GM18511 (cell line): ENCODE data around the gene HAUS6.
A peak's percentile ranks its signal among the peaks of the same experiment; 100 is the strongest.
"Not testable (repeated sequence)": the region's sequence is repeated elsewhere in the genome, so short reads cannot be mapped to it uniquely, and the experiment has no call there.

Experiments
- ATAC-seq: cut with Tn5 transposase; IDR thresholded peaks from one replicate; pipeline ENCODE4 v1.9.1; 2021; ENCODE audit warnings: mild to moderate bottlenecking, moderate library complexity; ENCODE audit not compliant: unreplicated experiment

Gene HAUS6

DNA sequence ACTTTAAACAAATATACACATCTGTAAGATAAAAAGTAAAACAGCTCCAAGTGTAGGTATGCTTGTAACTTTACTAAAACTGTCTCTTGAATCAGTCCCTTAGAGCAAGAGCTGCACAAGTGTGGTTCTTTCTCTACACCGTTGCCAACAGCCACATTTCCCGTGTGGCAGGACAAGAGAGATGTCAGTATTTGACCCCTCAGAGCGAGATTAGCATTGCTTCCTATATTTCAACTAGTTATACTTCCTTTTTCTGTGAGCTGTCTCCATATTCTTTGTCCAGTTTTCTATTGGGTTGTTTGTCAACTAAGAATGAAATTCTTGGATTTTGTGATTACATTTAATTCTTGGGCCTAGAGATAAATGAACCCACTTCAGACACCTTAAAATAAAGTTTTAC, 16.5 kb upstream of the HAUS6 start:
- no peak for ATAC-seq

DNA sequence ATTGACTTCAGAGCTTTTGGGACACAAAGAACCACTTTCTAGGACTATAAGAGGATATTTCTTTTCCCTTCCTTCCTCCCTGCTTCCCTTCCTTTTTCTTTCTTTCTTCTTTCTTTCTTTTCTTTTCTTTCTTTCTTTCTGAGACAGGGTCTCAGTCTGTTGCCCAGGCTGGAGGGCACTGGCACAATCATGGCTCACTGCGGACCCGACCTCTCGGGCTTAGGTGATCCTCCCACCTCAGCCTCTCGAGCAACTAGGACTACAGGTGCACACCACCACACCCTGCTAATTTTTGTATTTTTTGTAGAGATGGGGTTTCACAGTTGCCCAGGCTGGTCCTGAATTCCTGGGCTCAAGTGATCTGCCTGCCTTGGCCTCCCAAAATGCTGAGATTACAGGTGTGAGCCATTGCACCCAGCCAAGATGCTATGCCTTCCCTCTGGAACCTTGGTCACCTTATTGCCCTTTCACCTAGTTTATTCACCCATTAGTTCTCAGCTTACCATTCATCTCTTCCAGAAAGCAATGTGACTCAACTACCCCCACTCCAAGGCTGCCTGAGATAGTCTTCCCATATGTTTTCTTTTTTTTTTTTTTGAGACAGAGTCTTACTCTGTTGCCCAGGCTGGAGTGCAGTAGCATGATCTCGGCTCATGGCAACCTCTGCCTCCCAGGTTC, 14.5 kb upstream of the HAUS6 start:
- ATAC-seq = no peak

DNA sequence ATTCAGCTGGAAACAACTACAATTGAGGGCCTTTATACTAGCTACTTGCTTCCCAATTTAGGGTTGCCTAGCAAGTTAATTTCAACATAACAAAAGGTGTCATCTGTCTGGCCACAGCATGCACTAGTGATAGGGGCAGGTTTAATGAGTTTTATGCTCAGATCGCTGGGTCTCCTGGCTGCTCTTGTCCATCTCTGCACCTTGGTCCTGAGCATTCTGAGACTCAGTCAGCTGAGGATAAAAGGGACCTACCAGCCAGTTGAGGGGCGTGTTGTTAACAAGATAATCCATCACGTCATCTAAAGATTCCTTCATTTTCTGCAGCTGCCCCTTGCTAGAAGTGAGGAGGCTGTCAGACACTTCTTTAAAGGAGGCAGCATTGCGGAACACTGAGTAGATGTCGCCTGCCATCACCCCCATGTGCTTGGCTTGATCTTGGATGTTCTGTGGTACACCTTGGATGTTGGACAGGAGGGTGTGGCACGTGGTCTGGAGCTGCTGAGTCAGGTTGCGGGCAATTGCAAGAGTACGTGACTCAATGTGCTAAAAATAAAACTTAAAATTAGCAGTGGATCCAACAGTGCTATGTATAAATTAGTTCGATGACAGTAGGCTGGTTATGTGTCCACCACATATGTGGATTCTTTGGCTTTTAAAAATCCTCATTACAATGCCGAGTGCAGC, 13.5 kb upstream of the HAUS6 start:
- no peak for ATAC-seq

DNA sequence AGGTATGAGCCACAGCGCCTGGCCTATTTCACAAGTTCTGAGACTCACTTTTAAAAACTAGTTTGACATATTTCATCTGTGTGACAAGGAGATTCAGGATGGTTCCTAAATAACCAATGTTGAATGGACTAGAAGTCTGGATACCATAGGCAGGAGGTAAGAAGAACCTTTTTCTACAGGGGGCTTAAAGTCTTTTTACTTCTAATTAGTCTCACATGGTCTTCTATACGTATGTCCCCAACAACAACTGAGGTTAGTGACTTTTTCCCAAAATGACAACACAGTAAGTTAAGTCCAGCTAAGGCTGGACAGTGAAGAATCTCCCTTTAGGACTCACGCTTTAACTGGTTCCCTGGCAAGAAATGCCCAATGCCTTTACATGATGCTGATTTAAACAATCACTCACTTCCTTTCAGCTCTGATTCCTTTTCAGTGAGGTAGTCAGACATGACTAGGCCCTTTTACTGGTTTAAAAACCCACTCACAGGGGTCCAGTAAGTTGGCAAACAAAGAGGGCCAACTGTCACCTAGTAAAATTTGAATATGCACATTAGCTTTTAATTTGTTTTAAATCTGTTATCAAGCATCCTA, 12.1 kb upstream of the HAUS6 start:
- ATAC-seq = no peak

DNA sequence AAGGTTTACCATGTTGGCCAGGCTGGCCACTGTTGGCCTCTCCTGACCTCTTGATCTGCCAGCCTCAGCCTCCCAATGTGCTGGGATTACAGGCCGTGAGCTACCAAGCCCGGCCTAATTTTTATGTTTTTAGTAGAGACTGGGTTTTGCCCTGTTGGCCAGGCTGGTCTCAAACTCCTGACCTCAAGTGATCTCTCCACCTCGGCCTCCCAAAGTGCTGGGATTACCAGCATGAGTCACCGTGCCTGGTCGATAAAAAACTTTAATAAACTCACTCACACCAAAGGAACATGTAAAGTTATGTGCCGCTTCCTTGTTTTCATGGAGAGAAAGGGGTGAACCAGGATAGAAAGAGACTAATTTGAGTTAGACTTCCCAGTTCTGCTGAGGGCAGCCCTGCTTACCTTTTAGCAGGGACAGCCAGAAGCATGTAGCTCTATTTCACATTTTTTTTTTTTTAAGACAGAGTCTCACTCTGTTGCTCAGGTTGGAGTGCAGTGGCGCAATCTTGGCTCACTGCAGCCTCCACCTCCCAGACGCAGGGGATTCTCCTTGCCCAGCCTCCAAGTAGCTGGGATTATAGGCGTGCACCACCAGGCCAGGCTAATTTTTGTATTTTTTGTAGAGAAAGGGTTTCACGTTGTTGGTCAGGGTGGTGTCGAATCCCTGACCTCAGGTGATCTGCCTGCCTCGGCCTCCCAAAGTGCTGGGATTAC, 11.4 kb upstream of the HAUS6 start:
- no peak for ATAC-seq

DNA sequence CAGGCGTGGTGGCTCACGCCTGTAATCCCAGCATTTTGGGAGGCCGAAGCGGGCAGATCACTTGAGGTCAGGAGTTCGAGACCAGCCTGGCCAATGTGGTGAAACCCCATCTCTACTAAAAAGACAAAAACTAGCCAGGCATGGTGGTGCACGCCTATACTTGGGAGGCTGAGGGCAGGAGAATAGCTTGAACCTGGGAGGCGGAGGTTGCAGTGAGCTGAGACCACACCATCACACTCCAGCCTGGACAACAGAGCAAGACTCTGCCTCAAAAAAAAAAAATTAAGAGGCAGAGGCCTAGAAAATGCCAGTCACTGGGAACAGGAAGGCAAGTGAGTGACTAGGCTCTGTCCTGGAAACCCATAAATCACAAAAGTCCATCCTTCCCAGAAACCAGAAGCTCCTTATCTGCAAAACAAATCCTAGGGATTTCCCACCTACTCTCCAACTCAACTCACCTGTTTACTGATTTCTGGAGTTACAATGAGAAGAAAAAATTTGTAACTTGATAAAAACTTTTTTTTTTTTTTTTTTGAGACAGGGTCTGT, 10.4 kb upstream of the HAUS6 start:
- ATAC-seq = not testable (repeated sequence)

DNA sequence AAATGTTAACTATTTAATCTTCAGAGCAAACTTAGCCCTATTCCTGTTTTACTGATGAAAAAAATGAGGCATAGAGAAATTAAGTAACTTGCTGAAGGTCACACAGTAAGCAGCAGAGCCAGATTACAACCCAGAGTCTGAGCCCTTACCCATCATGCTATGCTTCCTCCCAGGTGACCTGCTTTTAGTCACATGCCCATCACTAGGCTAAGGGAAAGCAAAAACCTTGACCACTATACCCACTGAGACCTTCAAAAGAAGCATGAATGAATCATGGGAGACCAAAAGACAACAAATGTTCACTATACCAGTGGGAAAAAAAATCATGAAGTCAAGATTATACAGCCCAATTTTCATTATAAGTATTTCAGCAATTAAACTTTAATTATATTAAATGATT, 5.3 kb upstream of the HAUS6 start:
- ATAC-seq = no peak

DNA sequence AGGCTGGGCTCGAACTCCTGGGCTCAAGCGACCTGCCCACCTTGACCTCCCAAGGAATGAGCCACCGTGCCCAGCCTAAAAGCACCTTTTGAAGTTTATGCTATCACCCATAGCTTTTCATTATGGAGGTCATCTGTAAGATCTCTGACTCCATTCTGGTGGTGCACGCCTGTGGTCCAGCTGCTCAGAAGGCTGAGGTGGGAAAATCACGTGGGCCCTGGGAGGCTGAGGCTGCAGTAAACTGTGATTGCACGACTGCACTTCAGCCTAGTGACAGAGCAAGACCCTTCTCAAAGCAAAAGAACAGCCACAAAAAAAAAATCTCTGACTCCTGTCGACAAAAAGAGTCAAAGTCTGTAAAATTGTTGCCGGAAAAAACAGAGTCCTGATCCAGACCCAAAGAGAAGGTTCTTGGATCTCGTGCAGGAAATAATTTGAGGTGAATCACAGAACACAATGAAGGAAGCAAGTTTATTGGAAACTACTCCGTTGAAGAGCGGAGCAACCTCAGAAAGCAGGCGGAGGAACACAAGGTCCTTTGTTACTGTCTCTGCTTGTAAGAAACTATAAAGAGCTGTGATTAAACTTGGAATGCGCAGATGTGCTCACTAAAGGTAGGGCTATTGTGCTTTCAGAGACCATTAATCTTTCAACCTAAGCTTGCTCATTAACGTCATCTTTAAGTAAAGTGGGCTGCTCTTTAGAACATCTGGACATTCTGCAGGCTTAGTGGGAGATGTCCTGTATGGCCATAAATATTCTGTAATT, 2.0 kb upstream of the HAUS6 start:
- ATAC-seq = no peak

DNA sequence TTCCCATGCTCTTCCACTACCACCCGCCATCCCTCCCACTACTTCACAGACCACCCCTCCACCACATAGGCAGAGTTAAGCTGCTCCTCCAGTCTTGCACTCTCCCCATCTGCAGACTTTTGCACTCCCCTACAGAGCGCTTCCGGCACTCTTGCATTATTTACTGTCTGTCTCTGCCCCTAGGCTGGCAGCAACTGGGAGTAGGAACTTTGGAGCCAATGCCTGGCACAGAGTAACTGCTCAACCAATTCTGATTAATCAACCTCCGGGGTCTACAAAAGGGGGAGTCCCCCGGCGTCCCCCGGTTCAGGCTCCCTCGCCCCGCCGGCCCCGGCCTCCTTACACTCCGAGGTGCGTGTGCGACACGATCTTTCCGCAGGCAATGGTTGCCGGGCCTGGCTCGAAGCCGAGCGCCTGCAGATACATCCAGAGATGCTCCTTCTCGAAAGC, 498 bp downstream of the HAUS6 start:
- ATAC-seq = peak; percentile 45

DNA sequence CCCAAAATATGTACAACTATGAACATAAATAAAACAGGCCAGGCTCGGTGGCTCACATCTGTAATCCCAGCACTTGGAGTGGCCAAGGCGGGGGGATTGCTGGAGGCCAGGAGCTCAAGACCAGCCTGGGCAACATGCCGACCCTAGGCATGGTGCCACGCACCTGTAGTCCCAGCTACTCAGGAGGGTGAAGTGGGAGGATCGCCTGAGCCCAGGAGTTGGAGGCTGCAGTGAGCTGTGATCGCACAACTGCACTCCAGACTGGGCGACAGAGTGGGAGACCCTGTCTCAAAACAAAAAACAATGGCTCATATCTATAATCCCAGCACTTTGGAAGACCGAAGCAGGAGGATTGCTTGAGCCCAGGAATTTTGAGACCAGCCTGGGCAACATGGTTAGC, 1.5 kb downstream of the HAUS6 start:
- no peak for ATAC-seq

DNA sequence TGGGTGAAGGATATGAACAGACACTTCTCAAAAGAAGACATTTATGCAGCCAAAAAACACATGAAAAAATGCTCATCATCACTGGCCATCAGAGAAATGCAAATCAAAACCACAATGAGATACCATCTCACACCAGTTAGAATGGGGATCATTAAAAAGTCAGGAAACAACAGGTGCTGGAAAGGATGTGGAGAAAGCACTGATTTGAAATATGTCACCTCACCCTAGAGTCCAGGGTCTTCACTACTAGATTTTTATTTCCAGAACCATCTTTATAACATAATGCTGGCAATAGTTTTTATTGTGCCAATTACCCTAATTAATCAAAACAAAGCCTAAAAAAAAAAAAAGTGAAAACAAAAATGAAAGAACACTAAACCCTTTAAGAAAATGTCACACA, 5.3 kb downstream of the HAUS6 start:
- not testable (repeated sequence) for ATAC-seq

DNA sequence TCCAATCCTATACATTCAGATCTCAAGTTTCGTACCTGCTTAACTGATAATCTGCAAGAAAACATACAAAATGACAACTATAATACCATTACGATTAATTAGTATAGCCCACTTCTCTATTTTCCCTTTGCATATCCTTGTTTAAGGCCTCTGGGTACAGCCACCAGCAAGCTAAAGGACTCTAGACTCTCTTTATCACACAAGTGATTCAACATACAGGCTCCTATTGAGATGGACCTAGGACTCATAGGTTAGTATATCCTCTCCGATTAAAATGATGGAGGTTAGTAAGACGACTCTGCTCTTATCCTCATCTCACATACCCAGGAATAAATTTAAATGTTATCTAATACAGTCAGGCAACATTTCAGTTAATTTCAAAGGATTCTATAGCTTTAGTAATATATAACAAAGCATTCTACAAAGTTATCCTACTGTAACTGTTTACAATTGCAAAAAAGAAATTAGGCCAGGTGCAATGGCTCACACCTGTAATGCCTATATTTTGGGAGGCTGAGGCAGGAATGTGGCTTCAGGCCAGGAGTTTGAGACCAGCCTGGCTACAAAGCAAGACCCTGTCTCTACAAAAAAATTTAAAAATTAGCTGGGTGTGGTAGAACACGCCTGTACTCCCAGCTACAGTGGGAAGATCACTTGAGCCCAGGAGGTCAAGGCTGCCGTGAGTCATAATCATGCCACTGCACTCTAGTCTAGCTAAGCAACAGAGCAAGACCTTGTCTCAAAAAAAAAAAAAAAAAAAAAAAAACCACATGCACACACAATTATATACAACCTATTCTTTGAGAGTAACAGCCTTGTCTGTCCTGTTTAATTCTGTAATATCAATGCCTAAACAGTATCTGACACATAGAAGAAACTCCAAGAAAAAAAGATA, 15.4 kb downstream of the HAUS6 start:
- ATAC-seq = no peak

DNA sequence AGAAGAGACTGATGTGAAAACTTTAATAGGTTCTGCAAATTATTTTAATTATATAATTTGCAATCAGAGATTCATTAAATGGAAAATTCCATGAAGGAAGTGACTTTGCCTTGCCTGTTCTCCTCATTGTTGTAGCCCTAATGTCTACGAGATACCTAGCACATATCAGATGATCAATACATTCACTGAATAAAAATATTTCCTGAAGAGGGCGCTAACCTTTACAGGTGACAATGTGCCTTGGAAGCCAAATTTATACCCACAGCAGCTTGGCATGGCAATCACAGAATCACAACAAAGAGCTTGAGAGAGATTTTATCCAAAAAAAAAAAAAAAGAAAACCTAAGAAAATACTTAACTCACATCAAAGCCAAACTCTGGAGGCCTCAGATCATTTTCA, 17.4 kb downstream of the HAUS6 start:
- ATAC-seq = no peak

DNA sequence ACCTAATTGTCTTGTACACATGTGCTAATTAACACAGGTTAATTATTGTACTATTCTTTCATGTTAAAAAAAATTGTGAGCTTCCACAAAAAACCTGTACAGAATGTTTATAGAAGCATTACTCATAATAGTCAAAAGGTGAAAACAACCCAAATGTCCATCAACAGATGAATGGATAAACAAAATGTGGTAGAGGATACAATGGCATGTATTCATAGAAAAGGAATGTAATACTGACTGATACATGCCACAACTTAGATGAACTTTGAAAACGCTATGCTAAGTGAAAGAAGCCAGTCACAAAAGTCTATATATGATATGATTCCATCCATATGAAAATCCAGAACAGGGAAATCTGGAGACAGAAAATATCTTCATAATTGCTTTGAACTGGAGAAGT, 27.9 kb downstream of the HAUS6 start:
- ATAC-seq = no peak

DNA sequence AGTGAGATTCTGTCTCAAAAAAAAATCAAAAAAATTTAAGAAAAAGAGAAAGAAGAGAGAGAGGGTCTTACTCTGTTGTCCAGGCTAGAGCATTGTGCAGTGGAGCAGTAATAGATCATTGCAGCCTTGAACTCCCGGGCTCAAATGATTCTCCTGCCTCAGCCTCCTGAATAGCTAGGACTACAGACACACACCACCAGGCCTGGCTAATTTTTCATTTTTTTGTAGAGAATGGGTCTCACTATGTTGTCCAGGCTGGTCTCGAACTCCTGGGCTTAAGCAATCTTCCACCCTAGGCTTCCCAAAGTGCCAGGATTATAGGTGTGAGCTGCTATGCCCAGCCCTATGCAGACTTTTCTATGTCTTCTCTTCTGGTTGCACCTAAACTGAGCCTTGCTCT, 28.5 kb downstream of the HAUS6 start:
- ATAC-seq = no peak

DNA sequence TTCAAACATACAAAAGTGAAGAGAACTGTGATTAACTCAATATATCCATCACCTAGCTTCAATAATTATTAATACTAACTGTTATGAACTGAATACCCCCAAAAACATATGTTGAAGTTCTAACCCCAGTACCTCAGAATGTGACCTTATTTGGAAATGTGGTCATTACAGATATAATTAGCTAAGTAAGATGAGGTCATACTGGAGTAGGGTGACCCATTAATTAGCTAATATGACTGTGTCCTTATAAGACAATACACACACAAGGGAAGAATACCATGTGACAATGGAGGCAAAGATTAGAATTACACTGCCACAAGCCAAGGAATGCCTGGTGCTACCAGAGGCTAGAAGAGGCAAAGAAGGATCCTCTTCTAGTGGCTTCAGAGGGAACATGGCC, 45.7 kb downstream of the HAUS6 start:
- no peak for ATAC-seq

DNA sequence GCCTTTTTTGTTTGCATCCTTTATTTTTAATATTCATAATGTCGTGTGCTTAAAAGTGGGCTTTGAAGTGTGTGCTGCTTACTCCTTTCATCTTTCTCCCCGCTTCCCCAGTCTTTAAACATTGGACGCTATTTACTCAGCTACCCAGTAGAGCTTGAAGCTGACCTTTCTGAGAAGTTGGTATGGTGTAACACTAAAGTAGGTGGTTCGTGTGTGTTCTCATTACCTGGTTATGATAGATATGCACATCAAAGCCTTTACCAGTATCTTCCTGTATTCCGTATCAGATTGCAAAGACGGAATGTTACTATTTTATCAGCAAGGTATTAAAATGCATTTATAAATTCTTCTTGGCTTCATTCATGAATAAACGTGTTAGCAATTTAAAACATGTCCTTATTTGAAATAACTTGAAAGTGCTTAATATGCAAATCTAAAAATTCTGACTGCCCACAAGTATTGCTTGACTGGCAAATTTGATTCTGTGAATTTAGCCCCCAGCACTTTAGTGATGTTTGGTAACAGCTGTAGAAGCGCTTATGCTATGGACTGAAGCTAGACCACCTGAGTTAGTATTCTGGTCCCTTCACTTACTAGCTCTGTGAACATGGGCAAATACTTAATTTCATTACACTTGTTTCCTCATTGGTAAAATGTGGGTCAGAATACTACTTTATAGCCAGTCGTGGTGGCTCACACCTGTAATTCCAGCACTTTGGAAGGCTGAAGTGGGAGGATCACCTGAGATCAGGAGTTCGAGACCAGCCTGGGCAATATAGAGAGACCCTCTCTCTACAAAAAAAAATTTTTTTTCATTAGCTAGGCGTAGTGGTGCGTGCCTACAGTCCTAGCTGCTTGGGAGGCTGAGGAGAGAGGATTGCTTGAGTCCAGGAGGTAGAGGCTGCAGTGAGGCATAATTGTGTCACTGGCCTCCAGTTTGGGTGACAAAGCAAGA, 51.8 kb downstream of the HAUS6 start:
- no peak for ATAC-seq

DNA sequence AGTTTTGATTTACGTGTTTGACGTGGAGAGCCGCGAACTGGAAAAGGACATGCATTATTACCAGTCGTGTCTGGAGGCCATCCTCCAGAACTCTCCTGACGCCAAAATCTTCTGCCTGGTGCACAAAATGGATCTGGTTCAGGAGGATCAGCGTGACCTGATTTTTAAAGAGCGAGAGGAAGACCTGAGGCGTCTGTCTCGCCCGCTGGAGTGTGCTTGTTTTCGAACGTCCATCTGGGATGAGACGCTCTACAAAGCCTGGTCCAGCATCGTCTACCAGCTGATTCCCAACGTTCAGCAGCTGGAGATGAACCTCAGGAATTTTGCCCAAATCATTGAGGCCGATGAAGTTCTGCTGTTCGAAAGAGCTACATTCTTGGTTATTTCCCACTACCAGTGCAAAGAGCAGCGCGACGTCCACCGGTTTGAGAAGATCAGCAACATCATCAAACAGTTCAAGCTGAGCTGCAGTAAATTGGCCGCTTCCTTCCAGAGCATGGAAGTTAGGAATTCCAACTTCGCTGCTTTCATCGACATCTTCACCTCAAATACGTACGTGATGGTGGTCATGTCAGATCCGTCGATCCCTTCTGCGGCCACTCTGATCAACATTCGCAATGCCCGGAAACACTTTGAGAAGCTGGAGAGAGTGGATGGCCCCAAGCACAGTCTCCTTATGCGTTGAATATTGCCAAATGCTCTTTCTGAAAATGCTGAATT, 52.6 kb downstream of the HAUS6 start:
- peak; percentile 4 for ATAC-seq
